Stimulated activated CD4-positive, alpha-beta T cell treated with anti-CD3 and anti-CD28 coated beads, Interleukin-2, amount 100 ng/mL, for 24 hours (primary cell): ENCODE data around the gene ASXL2.

Source experiments
- DNase-seq, 2 donors: peaks; one replicate each; pipeline ENCODE4 v3.0.0-alpha.2; 2020

The ASXL2 gene

GRCh38 chr2:25684577-25685473 is 193.5 kb downstream of the ASXL2 start:
- no peak for DNase-seq
